Epithelial cell of proximal tubule (primary cell): ENCODE data around the gene HINT3. TPM values are rescaled to one million over a fixed set of nuclear protein-coding genes. Genes with fewer than 3 reads are reported as not detected.

Source experiments
- DNase-seq: peaks from one replicate; pipeline ENCODE4 v3.0.0-alpha.2; 2011; ENCODE audit warnings: low read depth
- H3K4me3 ChIP-seq: 2 replicates; pipeline ENCODE4 v1.5.1; 2011; ENCODE audit warnings: low read depth, mild to moderate bottlenecking, low read length
- CTCF ChIP-seq: conservative IDR thresholded peaks from 2 replicates; pipeline ENCODE4 v1.5.1; 2012; ENCODE audit warnings: low read depth, mild to moderate bottlenecking, low read length
- total RNA-seq: library from RNA; depleted of rRNA; stranded (reverse); fragments of >200 nt; gene quantifications from 2 replicates; pipeline ENCODE4 v1.2.3, GENCODE V29; 2015

HINT3 gene
- total RNA-seq, 1 donor from 2014 or later, result 12.8 TPM

GRCh38 chr6:125952764-125953501, 3.6 kb upstream of the HINT3 start:
- TF ChIP-seq CTCF, result peak; percentile 61
- DNase-seq, result no peak
- no peak overlapping the region for H3K4me3 ChIP-seq

- H3K4me3 ChIP-seq, result no peak overlapping the region
- no peak for DNase-seq
- peak; percentile 53 for TF ChIP-seq CTCF
Observed at GRCh38 chr6:125953502-125953875, 3.1 kb upstream of the HINT3 start.

- no peak for DNase-seq
- no peak for TF ChIP-seq CTCF
- no peak overlapping the region for H3K4me3 ChIP-seq
Observed at GRCh38 chr6:125954735-125955339, 1.7 kb upstream of the HINT3 start.

GRCh38 chr6:125955973-125956372, 597 bp upstream of the HINT3 start:
- H3K4me3 ChIP-seq, result peak overlapping the region; percentile 92
- no peak for TF ChIP-seq CTCF
- no peak for DNase-seq

- TF ChIP-seq CTCF, result no peak
- DNase-seq, result no peak
- peak overlapping the region; percentile 92 for H3K4me3 ChIP-seq
Observed at GRCh38 chr6:125957391-125957693, 772 bp downstream of the HINT3 start.

GRCh38 chr6:125957845-125958244, 1.3 kb downstream of the HINT3 start:
- peak; percentile 18 for DNase-seq
- H3K4me3 ChIP-seq, result peak overlapping the region; percentile 92
- TF ChIP-seq CTCF, result no peak

GRCh38 chr6:125959041-125959440, 2.5 kb downstream of the HINT3 start:
- H3K4me3 ChIP-seq, result no peak overlapping the region
- DNase-seq, result no peak
- no peak for TF ChIP-seq CTCF
